HepG2 (cell line): Measurements from ENCODE around the gene AP2S1. TPM values are rescaled to one million over a fixed set of nuclear protein-coding genes. Genes with fewer than 3 reads are reported as not detected.

Experiments
- HCFC1 ChIP-seq: fragments of 150-350 bp; IDR thresholded peaks from 2 replicates; pipeline ENCODE4 v1.6.1; 2014; ENCODE audit warnings: low read depth, low read length
- HMGXB4 ChIP-seq, 2 experiments: sonication (generic) in 1 of 2; formaldehyde crosslinking in 1 of 2; IDR thresholded peaks; 2 replicates each; pipeline versions ENCODE4 v1.4.0 to v1.6.1; 2018 to 2020; ENCODE audit warnings: missing genetic modification reagents in 2 of 2, borderline replicate concordance in 1 of 2, low read depth in 1 of 2, mild to moderate bottlenecking in 1 of 2, missing biosample characterization in 1 of 2
- ISX ChIP-seq: sonication (generic); formaldehyde crosslinking; conservative IDR thresholded peaks from 2 replicates; pipeline ENCODE4 v1.5.0; 2020; ENCODE audit warnings: missing genetic modification reagents
- MEF2D ChIP-seq: sonication (generic); formaldehyde crosslinking; IDR thresholded peaks from 2 replicates; pipeline ENCODE4 v1.5.1; 2020; ENCODE audit warnings: mild to moderate bottlenecking, missing genetic modification reagents
- ONECUT2 ChIP-seq: sonication (generic); formaldehyde crosslinking; IDR thresholded peaks from 2 replicates; pipeline ENCODE4 v1.4.0; 2020; ENCODE audit warnings: missing genetic modification reagents
- POLR2A ChIP-seq, 2 experiments: IDR thresholded peaks; 2 replicates each; pipeline ENCODE4 v1.6.1; 2011; ENCODE audit warnings: low read depth in 2 of 2, low read length in 2 of 2, mild to moderate bottlenecking in 1 of 2, moderate library complexity in 1 of 2; ENCODE audit not compliant: insufficient read depth in 1 of 2
- SRSF4 ChIP-seq: fragments of 200-400 bp; formaldehyde crosslinking; IDR thresholded peaks from one replicate; pipeline ENCODE4 v1.6.1; 2018; ENCODE audit warnings: mild to moderate bottlenecking, low read depth, low read length, moderate library complexity; ENCODE audit not compliant: poor library complexity, severe bottlenecking
- THYN1 ChIP-seq: sonication (generic); formaldehyde crosslinking; IDR thresholded peaks from 2 replicates; pipeline ENCODE4 v1.8.1; 2023; ENCODE audit warnings: low read depth, mild to moderate bottlenecking, moderate library complexity, missing genetic modification reagents, borderline replicate concordance
- ZBTB25 ChIP-seq: IDR thresholded peaks from 2 replicates; pipeline ENCODE4 v1.6.1; 2018; ENCODE audit warnings: missing genetic modification reagents
- ZBTB3 ChIP-seq: sonication (generic); formaldehyde crosslinking; IDR thresholded peaks from 2 replicates; pipeline ENCODE4 v1.4.0; 2020; ENCODE audit warnings: low read depth, mild to moderate bottlenecking, moderate library complexity, missing genetic modification reagents, borderline replicate concordance
- ZFP36 ChIP-seq: fragments of 150-350 bp; IDR thresholded peaks from 2 replicates; pipeline ENCODE4 v1.6.1; 2018; ENCODE audit warnings: borderline replicate concordance, low read length, low read depth; ENCODE audit not compliant: partially characterized antibody
- ZIK1 ChIP-seq: sonication (generic); formaldehyde crosslinking; IDR thresholded peaks from 2 replicates; pipeline ENCODE4 v1.5.0; 2020; ENCODE audit warnings: mild to moderate bottlenecking, low read depth, missing genetic modification reagents, borderline replicate concordance
- ZNF230 ChIP-seq: sonication (generic); formaldehyde crosslinking; IDR thresholded peaks from 2 replicates; pipeline ENCODE4 v1.4.0; 2020; ENCODE audit warnings: mild to moderate bottlenecking, missing genetic modification reagents
- ZNF670 ChIP-seq: sonication (generic); formaldehyde crosslinking; IDR thresholded peaks from 2 replicates; pipeline ENCODE4 v1.8.0; 2022; ENCODE audit warnings: mild to moderate bottlenecking, missing genetic modification reagents, borderline replicate concordance
- ZNF737 ChIP-seq: sonication (generic); formaldehyde crosslinking; IDR thresholded peaks from 2 replicates; pipeline ENCODE4 v1.5.0; 2020; ENCODE audit warnings: missing genetic modification reagents, mild to moderate bottlenecking, borderline replicate concordance
- polyA plus RNA-seq, 8 experiments: library from polyadenylated mRNA; depleted of rRNA in 3 of 8; stranded (reverse) in 7 of 8; unstranded in 1 of 8; fragments of >200 nt; fragmentation: Illumina TruSeq in 4 of 8; extraction: Trizol in 4 of 8; gene quantifications; 2 replicates each; pipeline versions ENCODE4 v1.2.1 to v1.2.3, GENCODE V29; 2011 to 2016; ENCODE audit warnings: low read depth in 4 of 8, missing spikeins in 1 of 8, mixed read lengths in 1 of 8; ENCODE audit not compliant: insufficient read depth in 1 of 8
- total RNA-seq, 5 experiments: library from RNA; depleted of rRNA; stranded (reverse); fragments of >200 nt; fragmentation: Illumina TruSeq; extraction: Trizol; gene quantifications; 2 replicates each; pipeline ENCODE4 v1.2.3, GENCODE V29; 2016; ENCODE audit warnings: low read depth in 1 of 5
- TF ChIP-seq, protein P1 (sequence below): sonication (generic); formaldehyde crosslinking; IDR thresholded peaks from 2 replicates; pipeline ENCODE4 v1.5.1; 2020; ENCODE audit warnings: mild to moderate bottlenecking, missing genetic modification reagents, moderate library complexity
- TF ChIP-seq, protein P2 (sequence below): sonication (generic); formaldehyde crosslinking; IDR thresholded peaks from 2 replicates; pipeline ENCODE4 v1.5.1; 2020; ENCODE audit warnings: missing genetic modification reagents, mild to moderate bottlenecking, borderline replicate concordance
- TF ChIP-seq, protein P3 (sequence below): sonication (generic); formaldehyde crosslinking; conservative IDR thresholded peaks from 2 replicates; pipeline ENCODE4 v1.4.0; 2020; ENCODE audit warnings: missing genetic modification reagents

The AP2S1 gene
- total and polyA plus RNA-seq, 2 of the 13 experiments (the other 11 are each of a cell fraction or from before 2014, with no cell fraction given), result 45.2 to 86.1 TPM

DNA sequence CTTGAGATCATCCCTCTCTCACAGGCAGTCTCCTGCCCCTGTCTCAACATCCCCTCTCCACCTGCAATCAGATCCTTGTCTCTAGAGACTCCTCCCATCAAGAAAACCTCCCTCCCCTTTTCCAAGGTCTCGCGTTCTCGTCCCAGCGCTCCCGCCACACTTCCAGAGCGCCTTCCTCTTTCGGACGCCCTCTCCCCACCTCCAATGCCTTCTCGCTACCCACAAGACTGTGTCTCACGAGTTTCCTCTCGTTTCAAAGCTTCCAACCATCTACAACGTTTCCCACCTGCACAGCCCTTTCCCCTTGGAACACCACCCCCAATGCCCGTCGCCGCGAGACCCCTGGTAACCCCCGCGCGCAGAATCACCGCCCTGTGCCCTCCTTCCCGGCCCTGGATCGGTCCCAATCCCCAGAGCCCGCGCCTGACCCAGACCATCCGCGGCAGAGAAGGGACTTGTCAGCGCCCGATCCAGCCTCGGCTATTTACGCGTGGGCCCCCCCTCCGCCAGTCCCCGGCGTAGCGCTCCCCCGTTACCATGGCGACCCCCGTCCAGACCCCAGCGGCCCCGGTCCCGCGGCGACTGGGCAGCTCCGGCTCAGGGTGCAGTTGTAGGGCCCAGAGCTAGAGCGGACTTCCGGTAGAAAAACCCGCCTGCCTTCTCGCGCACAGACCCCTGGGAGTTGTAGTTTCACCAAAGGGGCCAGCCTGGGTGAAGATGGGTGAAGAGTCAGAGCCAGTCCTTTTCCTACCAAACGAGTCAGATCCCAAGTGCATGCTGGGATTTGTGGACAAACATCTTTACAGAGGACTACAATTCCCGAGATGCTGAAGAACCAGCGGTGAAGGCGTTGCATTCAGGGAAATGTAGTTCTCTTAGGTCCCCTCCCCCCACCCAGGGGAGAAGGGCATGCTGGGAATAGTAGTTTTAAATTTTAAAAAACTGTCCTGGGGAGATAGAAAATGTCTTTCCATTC is at the start of gene AP2S1 (continued):
- TF ChIP-seq ZBTB25 (CRISPR knock-in tag) (peak; percentile 62; the same call in 1 of the 2 replicates), ZNF737 (CRISPR knock-in tag) (no peak), POLR2A (IDR thresholded peaks at IDR 0.05; ENCODE audit: insufficient read depth in 1 of 2, low read depth in 2 of 2, low read length in 2 of 2) (peak; percentile 72 to 77), HMGXB4 (CRISPR knock-in tag; IDR thresholded peaks at IDR 0.05; ENCODE audit: borderline replicate concordance in 1 of 2, low read depth in 1 of 2) (peak in 1 of 2 experiments; percentile 81; a peak in 2 of 4 replicates), ZNF230 (no peak), ZNF670 (CRISPR knock-in tag) (peak; percentile 88), ZIK1 (CRISPR knock-in tag) (peak; percentile 37; the same call in 1 of the 2 replicates), ZBTB3 (peak; percentile 77; the same call in 1 of the 2 replicates), MEF2D (CRISPR knock-in tag) (peak; percentile 50; the same call in 1 of the 2 replicates), ONECUT2 (no peak), SRSF4 (no peak), ISX (CRISPR knock-in tag) (no peak), THYN1 (no peak), HCFC1 (peak; percentile 99), ZFP36 (no peak)
- TF ChIP-seq, protein P1, sequence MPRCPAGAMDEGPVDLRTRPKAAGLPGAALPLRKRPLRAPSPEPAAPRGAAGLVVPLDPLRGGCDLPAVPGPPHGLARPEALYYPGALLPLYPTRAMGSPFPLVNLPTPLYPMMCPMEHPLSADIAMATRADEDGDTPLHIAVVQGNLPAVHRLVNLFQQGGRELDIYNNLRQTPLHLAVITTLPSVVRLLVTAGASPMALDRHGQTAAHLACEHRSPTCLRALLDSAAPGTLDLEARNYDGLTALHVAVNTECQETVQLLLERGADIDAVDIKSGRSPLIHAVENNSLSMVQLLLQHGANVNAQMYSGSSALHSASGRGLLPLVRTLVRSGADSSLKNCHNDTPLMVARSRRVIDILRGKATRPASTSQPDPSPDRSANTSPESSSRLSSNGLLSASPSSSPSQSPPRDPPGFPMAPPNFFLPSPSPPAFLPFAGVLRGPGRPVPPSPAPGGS (CRISPR knock-in tag), result peak; percentile 66; the same call in 1 of the 2 replicates
- TF ChIP-seq, protein P2, sequence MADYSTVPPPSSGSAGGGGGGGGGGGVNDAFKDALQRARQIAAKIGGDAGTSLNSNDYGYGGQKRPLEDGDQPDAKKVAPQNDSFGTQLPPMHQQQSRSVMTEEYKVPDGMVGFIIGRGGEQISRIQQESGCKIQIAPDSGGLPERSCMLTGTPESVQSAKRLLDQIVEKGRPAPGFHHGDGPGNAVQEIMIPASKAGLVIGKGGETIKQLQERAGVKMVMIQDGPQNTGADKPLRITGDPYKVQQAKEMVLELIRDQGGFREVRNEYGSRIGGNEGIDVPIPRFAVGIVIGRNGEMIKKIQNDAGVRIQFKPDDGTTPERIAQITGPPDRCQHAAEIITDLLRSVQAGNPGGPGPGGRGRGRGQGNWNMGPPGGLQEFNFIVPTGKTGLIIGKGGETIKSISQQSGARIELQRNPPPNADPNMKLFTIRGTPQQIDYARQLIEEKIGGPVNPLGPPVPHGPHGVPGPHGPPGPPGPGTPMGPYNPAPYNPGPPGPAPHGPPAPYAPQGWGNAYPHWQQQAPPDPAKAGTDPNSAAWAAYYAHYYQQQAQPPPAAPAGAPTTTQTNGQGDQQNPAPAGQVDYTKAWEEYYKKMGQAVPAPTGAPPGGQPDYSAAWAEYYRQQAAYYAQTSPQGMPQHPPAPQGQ (CRISPR knock-in tag), result no peak
- TF ChIP-seq, protein P3, sequence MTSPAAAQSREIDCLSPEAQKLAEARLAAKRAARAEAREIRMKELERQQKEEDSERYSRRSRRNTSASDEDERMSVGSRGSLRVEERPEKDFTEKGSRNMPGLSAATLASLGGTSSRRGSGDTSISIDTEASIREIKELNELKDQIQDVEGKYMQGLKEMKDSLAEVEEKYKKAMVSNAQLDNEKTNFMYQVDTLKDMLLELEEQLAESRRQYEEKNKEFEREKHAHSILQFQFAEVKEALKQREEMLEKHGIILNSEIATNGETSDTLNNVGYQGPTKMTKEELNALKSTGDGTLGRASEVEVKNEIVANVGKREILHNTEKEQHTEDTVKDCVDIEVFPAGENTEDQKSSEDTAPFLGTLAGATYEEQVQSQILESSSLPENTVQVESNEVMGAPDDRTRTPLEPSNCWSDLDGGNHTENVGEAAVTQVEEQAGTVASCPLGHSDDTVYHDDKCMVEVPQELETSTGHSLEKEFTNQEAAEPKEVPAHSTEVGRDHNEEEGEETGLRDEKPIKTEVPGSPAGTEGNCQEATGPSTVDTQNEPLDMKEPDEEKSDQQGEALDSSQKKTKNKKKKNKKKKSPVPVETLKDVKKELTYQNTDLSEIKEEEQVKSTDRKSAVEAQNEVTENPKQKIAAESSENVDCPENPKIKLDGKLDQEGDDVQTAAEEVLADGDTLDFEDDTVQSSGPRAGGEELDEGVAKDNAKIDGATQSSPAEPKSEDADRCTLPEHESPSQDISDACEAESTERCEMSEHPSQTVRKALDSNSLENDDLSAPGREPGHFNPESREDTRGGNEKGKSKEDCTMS (CRISPR knock-in tag), result no peak
